HepG2 (cell line): Measurements from ENCODE around the gene CCR9. TPM values are rescaled to one million over a fixed set of nuclear protein-coding genes. Genes with fewer than 3 reads are reported as not detected.

Experiments used
- ATAC-seq: fragments of 200-7000 bp; cut with Tn5 transposase; 3 replicates; pipeline ENCODE4 v1.9.1; 2020; ENCODE audit warnings: mild to moderate bottlenecking, moderate library complexity
- BruUV-seq: library from RNA; stranded (reverse); fragments of 400-500 nt; replicated peaks from 2 replicates; lab custom pipeline; 2021; lab: Mats Ljungman, UMichigan
- CTCF ChIA-PET: fragments of 300-600 bp; formaldehyde crosslinking; extraction: SDS; loops from one replicate; lab custom pipeline; 2021; ENCODE audit warnings: low total read pairs, inconsistent platforms, low intra/inter-chr PET ratio; lab: Yijun Ruan, JAX
- POLR2A ChIA-PET: fragments of 350-600 bp; sonication (Branson Sonifier 250); formaldehyde crosslinking; loops from one replicate; lab custom pipeline; 2020; ENCODE audit warnings: antibody characterized with exemption, inconsistent platforms; lab: Yijun Ruan, JAX
- DNase-seq: peaks from one replicate; pipeline ENCODE4 v3.0.0-alpha.2; 2015; ENCODE audit warnings: low spot score
- FAIRE-seq: peaks from 3 replicates; lab custom pipeline; 2011; peaks lifted over from hg19 to GRCh38; lab: Jason Lieb, UNC
- H2AFZ ChIP-seq: one replicate; pipeline ENCODE4 v1.6.1; 2011; ENCODE audit warnings: low read length, inconsistent platforms
- H3K27ac ChIP-seq: fragments of 300-600 bp; 3 replicates; pipeline ENCODE4 v1.8.0; 2011; ENCODE audit warnings: mixed run types, mild to moderate bottlenecking, mixed read lengths, low read length, inconsistent platforms; ENCODE audit not compliant: insufficient read depth; ENCODE audit errors: extremely low read length
- H3K27me3 ChIP-seq, 2 experiments: fragments of 200-600 bp in 1 of 2; 2 replicates in 1 of 2; 3 replicates in 1 of 2; pipeline versions ENCODE4 v1.6.0 to v1.8.0; 2011; ENCODE audit warnings: low read length in 2 of 2, mild to moderate bottlenecking in 2 of 2, moderate library complexity in 2 of 2, inconsistent platforms in 1 of 2; ENCODE audit not compliant: insufficient read depth in 2 of 2, control insufficient read depth in 1 of 2
- H3K36me3 ChIP-seq, 2 experiments: fragments of 200-600 bp in 1 of 2; replicated peaks in 1 of 2; 2 replicates in 1 of 2; 3 replicates in 1 of 2; pipeline versions ENCODE4 v1.5.1 to v1.8.0; 2011; ENCODE audit warnings: low read length in 2 of 2, inconsistent platforms in 1 of 2; ENCODE audit not compliant: insufficient read depth in 2 of 2, control insufficient read depth in 1 of 2
- H3K4me1 ChIP-seq: 2 replicates; pipeline ENCODE4 v1.5.1; 2012; ENCODE audit warnings: low read length, inconsistent platforms; ENCODE audit not compliant: insufficient read depth
- H3K4me2 ChIP-seq: 2 replicates; pipeline ENCODE4 v1.6.0; 2011; ENCODE audit warnings: low read depth, low read length, inconsistent platforms
- H3K4me3 ChIP-seq, 3 experiments: fragments of 200-600 bp in 1 of 3; sonication (generic), shearing (Covaris generic) in 1 of 3; replicated peaks in 1 of 3; 2 replicates each; pipeline ENCODE4 v1.5.1; 2011 to 2016; ENCODE audit warnings: low read length in 3 of 3, inconsistent platforms in 2 of 3, low read depth in 2 of 3, mild to moderate bottlenecking in 2 of 3, control low read depth in 1 of 3, mixed read lengths in 1 of 3; ENCODE audit not compliant: insufficient read depth in 1 of 3
- H3K79me2 ChIP-seq: one replicate; pipeline ENCODE4 v1.6.1; 2011; ENCODE audit warnings: low read length, inconsistent platforms; ENCODE audit not compliant: insufficient read depth
- H3K9ac ChIP-seq: 2 replicates; pipeline ENCODE4 v1.6.0; 2011; ENCODE audit warnings: mild to moderate bottlenecking, low read depth, low read length, inconsistent platforms; ENCODE audit not compliant: insufficient read depth
- H3K9me3 ChIP-seq: 2 replicates; pipeline ENCODE4 v1.5.1; 2012; ENCODE audit warnings: mild to moderate bottlenecking, low read length
- H4K20me1 ChIP-seq: 2 replicates; pipeline ENCODE4 v1.6.0; 2011; ENCODE audit warnings: inconsistent platforms, mild to moderate bottlenecking, low read length, moderate library complexity; ENCODE audit not compliant: insufficient read depth
- CREM ChIP-seq, 2 experiments: sonication (generic) in 1 of 2; formaldehyde crosslinking in 1 of 2; IDR thresholded peaks; 2 replicates each; pipeline versions ENCODE4 v1.4.0 to v1.6.1; 2016 to 2020; ENCODE audit warnings: antibody characterized with exemption in 1 of 2, mild to moderate bottlenecking in 1 of 2, missing genetic modification reagents in 1 of 2
- ELK4 ChIP-seq: sonication (generic); formaldehyde crosslinking; IDR thresholded peaks from 2 replicates; pipeline ENCODE4 v1.9.0; 2021; ENCODE audit warnings: missing genetic modification reagents, borderline replicate concordance
- NAIF1 ChIP-seq: sonication (generic); formaldehyde crosslinking; IDR thresholded peaks from 2 replicates; pipeline ENCODE4 v1.5.0; 2020; ENCODE audit warnings: mild to moderate bottlenecking, missing genetic modification reagents, borderline replicate concordance
- NCOR1 ChIP-seq: fragments of 200-600 bp; sonication (generic); IDR thresholded peaks from 2 replicates; pipeline ENCODE4 v1.7.0; 2017; ENCODE audit warnings: antibody characterized with exemption, low read length, borderline replicate concordance
- NFIB ChIP-seq: sonication (generic); formaldehyde crosslinking; IDR thresholded peaks from 2 replicates; pipeline ENCODE4 v1.9.0; 2021; ENCODE audit warnings: missing genetic modification reagents, mild to moderate bottlenecking, borderline replicate concordance
- RAD21 ChIP-seq: fragments of 450-650 bp; formaldehyde crosslinking; IDR thresholded peaks from 2 replicates; pipeline ENCODE4 v1.5.0; 2020; ENCODE audit warnings: mild to moderate bottlenecking
- SOX13 ChIP-seq, 3 experiments: fragments of 450-650 bp in 1 of 3; sonication (generic) in 1 of 3; formaldehyde crosslinking in 1 of 3; IDR thresholded peaks in 2 of 3; conservative IDR thresholded peaks in 1 of 3; 2 replicates each; pipeline versions ENCODE4 v1.5.0 to v1.6.1; 2016 to 2020; ENCODE audit warnings: antibody characterized with exemption in 1 of 3, mild to moderate bottlenecking in 1 of 3, missing compliant biosample characterization in 1 of 3, missing genetic modification reagents in 1 of 3, moderate library complexity in 1 of 3
- SP1 ChIP-seq, 2 experiments: fragments of 450-650 bp in 1 of 2; sonication (generic) in 1 of 2; formaldehyde crosslinking in 1 of 2; IDR thresholded peaks; 2 replicates each; pipeline versions ENCODE4 v1.4.0 to v1.6.1; 2016 to 2020; ENCODE audit warnings: missing genetic modification reagents in 1 of 2
- TCF12 ChIP-seq, 2 experiments: fragments of 450-650 bp in 1 of 2; sonication (generic) in 1 of 2; formaldehyde crosslinking in 1 of 2; IDR thresholded peaks; 2 replicates each; pipeline versions ENCODE4 v1.6.1 to v1.8.0; 2017 to 2022; ENCODE audit warnings: antibody characterized with exemption in 1 of 2, mild to moderate bottlenecking in 1 of 2, missing genetic modification reagents in 1 of 2, moderate library complexity in 1 of 2
- ZBTB49 ChIP-seq: sonication (generic); formaldehyde crosslinking; IDR thresholded peaks from 2 replicates; pipeline ENCODE4 v1.4.0; 2020; ENCODE audit warnings: missing genetic modification reagents, borderline replicate concordance
- ZKSCAN5 ChIP-seq: sonication (generic); formaldehyde crosslinking; IDR thresholded peaks from 2 replicates; pipeline ENCODE4 v1.5.1; 2020; ENCODE audit warnings: mild to moderate bottlenecking, missing genetic modification reagents
- WGBS: methylation state at CpG from one replicate; pipeline ENCODE4 v1.1.6; 2017; ENCODE audit warnings: low lambda C conversion rate; 5-methylcytosine and 5-hydroxymethylcytosine counted together
- in situ Hi-C: cut with HindIII; loops from 2 replicates; pipeline ENCODE4 v1.10.0; 2017; ENCODE audit warnings: low pct_unique_long_range_greater_than_20kb; ENCODE audit not compliant: extremely low pct_ligation_motif_present
- intact Hi-C: fragments of 100-400 bp; cut with micrococcal nuclease; formaldehyde crosslinking; loops from one replicate; pipeline ENCODE4 v1.10.0; 2022; ENCODE audit not compliant: unreplicated experiment
- polyA plus RNA-seq, 8 experiments: library from polyadenylated mRNA; depleted of rRNA in 3 of 8; stranded (reverse) in 7 of 8; unstranded in 1 of 8; fragments of >200 nt; fragmentation: Illumina TruSeq in 4 of 8; extraction: Trizol in 4 of 8; gene quantifications; 2 replicates each; pipeline versions ENCODE4 v1.2.1 to v1.2.3, GENCODE V29; 2011 to 2016; ENCODE audit warnings: low read depth in 4 of 8, missing spikeins in 1 of 8, mixed read lengths in 1 of 8; ENCODE audit not compliant: insufficient read depth in 1 of 8
- total RNA-seq, 5 experiments: library from RNA; depleted of rRNA; stranded (reverse); fragments of >200 nt; fragmentation: Illumina TruSeq; extraction: Trizol; gene quantifications; 2 replicates each; pipeline ENCODE4 v1.2.3, GENCODE V29; 2016; ENCODE audit warnings: low read depth in 1 of 5
- TF ChIP-seq, protein P1 (sequence below): IDR thresholded peaks from 2 replicates; pipeline ENCODE4 v1.6.1; 2018; ENCODE audit warnings: missing genetic modification reagents, mild to moderate bottlenecking, missing compliant biosample characterization
- TF ChIP-seq, protein P2 (sequence below): sonication (generic); formaldehyde crosslinking; IDR thresholded peaks from 2 replicates; pipeline ENCODE4 v1.8.1; 2023; ENCODE audit warnings: missing genetic modification reagents, mild to moderate bottlenecking, borderline replicate concordance
- TF ChIP-seq, protein P3 (sequence below): sonication (generic); formaldehyde crosslinking; IDR thresholded peaks from 2 replicates; pipeline ENCODE4 v1.4.0; 2020; ENCODE audit warnings: mild to moderate bottlenecking, missing genetic modification reagents
- TF ChIP-seq, protein P4 (sequence below): sonication (generic); formaldehyde crosslinking; IDR thresholded peaks from 2 replicates; pipeline ENCODE4 v1.4.0; 2020; ENCODE audit warnings: missing genetic modification reagents

CCR9 gene
- total and polyA plus RNA-seq, 2 of the 13 experiments (the other 11 are each of a cell fraction or from before 2014, with no cell fraction given), result not detected

- no peak for TF ChIP-seq ZBTB49 (CRISPR knock-in tag)
- TF ChIP-seq NAIF1, result no peak
- TF ChIP-seq, protein P1, sequence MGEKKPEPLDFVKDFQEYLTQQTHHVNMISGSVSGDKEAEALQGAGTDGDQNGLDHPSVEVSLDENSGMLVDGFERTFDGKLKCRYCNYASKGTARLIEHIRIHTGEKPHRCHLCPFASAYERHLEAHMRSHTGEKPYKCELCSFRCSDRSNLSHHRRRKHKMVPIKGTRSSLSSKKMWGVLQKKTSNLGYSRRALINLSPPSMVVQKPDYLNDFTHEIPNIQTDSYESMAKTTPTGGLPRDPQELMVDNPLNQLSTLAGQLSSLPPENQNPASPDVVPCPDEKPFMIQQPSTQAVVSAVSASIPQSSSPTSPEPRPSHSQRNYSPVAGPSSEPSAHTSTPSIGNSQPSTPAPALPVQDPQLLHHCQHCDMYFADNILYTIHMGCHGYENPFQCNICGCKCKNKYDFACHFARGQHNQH (CRISPR knock-in tag), result no peak
Observed at GRCh38 chr3:45948311-45948781, 62.0 kb downstream of the CCR9 start (continued).

GRCh38 chr3:45948881-45949280, 62.5 kb downstream of the CCR9 start:
- H3K27ac ChIP-seq, result no peak overlapping the region
- WGBS, result 100% methylated on average over 4 of the region's 6 CpGs
- H3K4me1 ChIP-seq, result no peaks in the 10 kb centered on the region
- no peak overlapping the region for H2AFZ ChIP-seq
- no peak overlapping the region for H3K4me2 ChIP-seq
- no peaks in the 10 kb centered on the region for H4K20me1 ChIP-seq
- intact Hi-C loops (no loop called here), in situ Hi-C loops (no loop called here)
- H3K27me3 ChIP-seq, result no peaks in the 10 kb centered on the region
- no peak overlapping the region for H3K9ac ChIP-seq
- BruUV-seq, result no TSS peak
- H3K79me2 ChIP-seq, result no peaks in the 10 kb centered on the region
- ChIA-PET CTCF (no interaction called here), POLR2A (no interaction called here)
- no peak for FAIRE-seq
- ATAC-seq, result no peak
- H3K4me3 ChIP-seq, result no peak overlapping the region
- H3K36me3 ChIP-seq, result peaks cover 39 to 89% of the 10 kb centered on the region in 2 experiments
- no peaks in the 10 kb centered on the region for H3K9me3 ChIP-seq
- no peak for DNase-seq
- TF ChIP-seq, protein P2, sequence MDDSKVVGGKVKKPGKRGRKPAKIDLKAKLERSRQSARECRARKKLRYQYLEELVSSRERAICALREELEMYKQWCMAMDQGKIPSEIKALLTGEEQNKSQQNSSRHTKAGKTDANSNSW (CRISPR knock-in tag), result no peak
- no peak for TF ChIP-seq SOX13 (IDR thresholded peaks at IDR 0.05)
- no peak for TF ChIP-seq SOX13 (CRISPR knock-in tag; conservative IDR thresholded peaks at IDR 0.05 in 1 of 2, IDR thresholded peaks at IDR 0.05 in 1 of 2)
- no peak for TF ChIP-seq NFIB
- TF ChIP-seq, protein P3, sequence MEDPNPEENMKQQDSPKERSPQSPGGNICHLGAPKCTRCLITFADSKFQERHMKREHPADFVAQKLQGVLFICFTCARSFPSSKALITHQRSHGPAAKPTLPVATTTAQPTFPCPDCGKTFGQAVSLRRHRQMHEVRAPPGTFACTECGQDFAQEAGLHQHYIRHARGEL, result no peak
- no peak for TF ChIP-seq RAD21 (CRISPR knock-in tag)
- no peak for TF ChIP-seq TCF12 (IDR thresholded peaks at IDR 0.05)
- TF ChIP-seq TCF12 (CRISPR knock-in tag; IDR thresholded peaks at IDR 0.05), result no peak
- TF ChIP-seq, protein P4, sequence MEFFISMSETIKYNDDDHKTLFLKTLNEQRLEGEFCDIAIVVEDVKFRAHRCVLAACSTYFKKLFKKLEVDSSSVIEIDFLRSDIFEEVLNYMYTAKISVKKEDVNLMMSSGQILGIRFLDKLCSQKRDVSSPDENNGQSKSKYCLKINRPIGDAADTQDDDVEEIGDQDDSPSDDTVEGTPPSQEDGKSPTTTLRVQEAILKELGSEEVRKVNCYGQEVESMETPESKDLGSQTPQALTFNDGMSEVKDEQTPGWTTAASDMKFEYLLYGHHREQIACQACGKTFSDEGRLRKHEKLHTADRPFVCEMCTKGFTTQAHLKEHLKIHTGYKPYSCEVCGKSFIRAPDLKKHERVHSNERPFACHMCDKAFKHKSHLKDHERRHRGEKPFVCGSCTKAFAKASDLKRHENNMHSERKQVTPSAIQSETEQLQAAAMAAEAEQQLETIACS (CRISPR knock-in tag), result no peak
- TF ChIP-seq NCOR1, result no peak
- no peak for TF ChIP-seq SP1 (IDR thresholded peaks at IDR 0.05)
- TF ChIP-seq SP1 (CRISPR knock-in tag; IDR thresholded peaks at IDR 0.05), result no peak
- TF ChIP-seq ELK4 (CRISPR knock-in tag), result no peak
- TF ChIP-seq ZKSCAN5, result no peak
- no peak for TF ChIP-seq CREM (IDR thresholded peaks at IDR 0.05)
- no peak for TF ChIP-seq CREM (CRISPR knock-in tag; IDR thresholded peaks at IDR 0.05)
